COLO829 (cell line): ENCODE data around the gene RETREG1.
"Not testable (repeated sequence)": the region's sequence is repeated elsewhere in the genome, so short reads cannot be mapped to it uniquely, and the experiment has no call there.

Experiments used
- DNase-seq: peaks from one replicate; pipeline ENCODE4 v3.0.0; 2012; ENCODE audit warnings: low spot score

The RETREG1 gene

DNA sequence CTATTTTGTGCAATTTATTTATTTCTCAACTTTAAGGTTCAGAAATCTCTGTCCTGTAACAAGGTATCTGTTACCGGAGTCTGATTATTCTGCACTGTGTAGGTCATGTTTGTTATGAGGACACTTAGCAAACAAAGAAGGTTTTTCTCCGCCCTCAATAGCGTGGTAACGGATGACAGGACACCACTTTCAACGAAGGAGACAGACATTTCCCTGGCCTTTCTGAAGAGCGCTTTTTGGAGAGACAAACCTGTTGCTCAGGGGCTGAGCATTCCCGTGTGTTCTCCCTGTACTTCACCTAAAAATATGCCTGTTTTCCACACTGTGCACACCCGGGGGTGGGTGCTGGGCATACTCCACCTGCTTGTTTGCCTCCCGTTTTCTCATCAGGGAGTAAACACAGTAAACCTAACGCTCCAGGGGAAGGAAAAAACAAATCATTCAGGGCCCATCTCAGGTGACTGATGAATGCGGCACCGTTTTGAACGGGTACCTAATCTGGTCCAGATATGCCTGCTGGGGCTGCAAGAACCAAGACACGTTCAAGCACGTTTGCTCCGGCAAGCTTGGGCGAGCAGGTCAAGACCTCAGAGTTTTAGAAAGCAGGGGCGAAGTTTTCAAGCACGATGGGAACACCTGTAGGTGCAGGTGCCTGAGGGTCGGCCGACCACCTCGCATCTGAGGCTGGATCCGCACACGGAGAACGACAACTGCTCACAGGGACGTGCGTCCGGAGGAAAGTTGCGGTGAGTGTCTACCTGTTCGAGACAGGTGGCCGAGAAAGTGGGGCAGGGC, 859 bp downstream of the RETREG1 start:
- DNase-seq: no peak

DNA sequence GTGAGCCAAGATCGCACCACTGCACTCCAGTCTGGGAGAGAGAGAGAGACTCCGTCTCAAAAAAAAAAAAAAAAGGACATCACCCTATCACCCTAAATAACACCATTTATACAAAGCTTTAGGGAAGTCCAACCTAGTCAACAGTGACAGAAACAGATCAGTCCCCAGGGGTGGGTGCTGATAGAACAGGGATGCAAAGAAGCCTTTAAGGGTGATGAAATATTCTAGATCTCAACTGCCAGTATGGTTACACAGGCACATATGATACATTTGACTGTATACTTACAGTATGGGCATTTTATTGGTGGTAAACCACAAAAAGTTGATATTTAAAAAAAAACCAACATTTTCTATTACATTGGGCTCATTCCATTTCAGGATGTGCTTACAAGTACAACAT, 4.8 kb downstream of the RETREG1 start:
- DNase-seq: no peak

DNA sequence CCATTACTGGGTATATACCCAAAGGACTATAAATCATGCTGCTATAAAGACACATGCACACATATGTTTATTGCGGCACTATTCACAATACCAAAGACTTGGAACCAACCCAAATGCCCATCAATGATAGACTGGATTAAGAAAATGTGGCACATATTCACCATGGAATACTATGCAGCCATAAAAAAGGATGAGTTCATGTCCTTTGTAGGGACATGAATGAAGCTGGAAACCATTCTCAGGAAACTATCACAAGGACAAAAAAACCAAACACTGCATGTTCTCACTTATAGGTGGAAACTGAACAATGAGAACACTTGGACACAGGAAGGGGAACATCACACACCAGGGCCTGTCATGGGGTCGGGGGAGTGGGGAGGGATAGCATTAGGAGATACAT, 5.9 kb downstream of the RETREG1 start:
- DNase-seq: not testable (repeated sequence)

DNA sequence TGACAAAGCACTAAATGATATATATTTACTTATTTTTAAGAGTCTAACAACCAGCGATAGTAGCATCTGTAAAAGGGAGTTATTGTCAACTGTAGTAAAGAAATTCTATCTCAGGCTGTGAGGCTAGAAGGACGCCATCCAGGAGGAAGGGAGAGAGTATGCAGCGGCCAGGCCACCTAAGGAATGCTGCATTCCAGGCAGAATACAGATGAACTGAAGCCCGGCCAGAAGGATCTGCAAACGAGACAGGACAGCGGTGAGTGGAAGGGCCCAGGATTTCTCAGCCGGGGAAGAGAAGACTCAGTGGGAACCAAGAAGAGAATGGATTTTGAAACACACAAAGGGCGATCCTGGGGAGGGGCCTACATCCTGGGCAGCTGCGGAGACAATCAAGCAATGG, 7.4 kb downstream of the RETREG1 start:
- no peak for DNase-seq

DNA sequence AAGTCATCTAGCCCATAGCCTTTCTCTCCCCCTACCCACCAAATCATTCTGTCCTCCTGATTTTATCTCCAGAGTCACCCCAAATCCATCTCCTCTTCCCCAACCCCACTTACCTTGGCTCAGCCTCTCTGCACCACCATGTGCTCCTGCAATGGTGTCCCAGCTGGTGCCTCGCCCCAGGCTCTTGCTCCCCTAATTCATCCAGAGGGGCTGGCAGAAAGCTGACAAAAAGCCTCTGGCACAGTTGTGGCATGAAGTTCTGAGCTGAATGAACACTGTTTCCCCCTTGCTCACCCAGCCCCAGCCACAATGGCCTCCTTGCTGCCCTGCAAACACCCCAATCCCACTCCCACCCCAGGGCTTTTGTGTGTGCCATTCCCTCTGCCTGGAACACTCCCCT, 10.2 kb downstream of the RETREG1 start:
- DNase-seq: no peak

DNA sequence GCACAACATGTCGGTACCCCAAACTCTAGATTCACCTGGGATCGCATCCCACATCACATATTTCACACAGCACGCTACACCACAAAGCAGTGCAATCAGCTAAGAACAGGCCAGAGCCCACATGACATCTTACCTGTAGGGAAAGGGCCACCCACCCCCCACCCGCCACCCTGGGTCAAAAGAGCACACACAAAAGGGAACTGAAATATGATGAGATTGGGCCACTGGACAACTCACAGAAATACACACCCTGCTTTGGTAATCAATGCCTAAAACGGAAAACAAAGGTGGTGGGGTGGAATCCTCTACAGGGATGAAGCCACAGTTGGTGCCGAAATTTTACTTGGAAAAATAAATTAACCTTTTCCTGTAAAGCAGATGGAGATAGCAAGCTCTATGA, 13.1 kb downstream of the RETREG1 start:
- DNase-seq: no peak

DNA sequence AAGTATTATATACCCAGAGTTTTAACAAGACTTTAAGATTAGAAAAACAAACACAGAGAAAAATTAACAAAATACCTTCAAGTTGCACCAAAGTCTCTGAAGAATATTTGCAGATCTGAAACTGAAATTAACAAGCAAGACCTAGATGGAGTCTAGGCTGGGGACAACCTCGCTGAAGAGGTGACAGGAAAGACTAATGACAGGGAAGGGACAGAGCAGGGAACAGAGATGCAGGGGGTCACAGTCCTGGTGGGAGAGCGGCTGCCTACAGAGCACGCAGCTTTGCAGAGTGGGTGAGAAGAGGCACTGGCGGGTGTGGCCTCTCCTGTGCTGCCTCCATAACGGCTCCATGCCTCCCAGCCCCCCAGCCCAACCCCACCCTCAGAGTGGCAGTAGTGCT, 13.5 kb downstream of the RETREG1 start:
- no peak for DNase-seq

- DNase-seq: no peak
Measured at GRCh38 chr5:16602182-16602581, 14.6 kb downstream of the RETREG1 start.

DNA sequence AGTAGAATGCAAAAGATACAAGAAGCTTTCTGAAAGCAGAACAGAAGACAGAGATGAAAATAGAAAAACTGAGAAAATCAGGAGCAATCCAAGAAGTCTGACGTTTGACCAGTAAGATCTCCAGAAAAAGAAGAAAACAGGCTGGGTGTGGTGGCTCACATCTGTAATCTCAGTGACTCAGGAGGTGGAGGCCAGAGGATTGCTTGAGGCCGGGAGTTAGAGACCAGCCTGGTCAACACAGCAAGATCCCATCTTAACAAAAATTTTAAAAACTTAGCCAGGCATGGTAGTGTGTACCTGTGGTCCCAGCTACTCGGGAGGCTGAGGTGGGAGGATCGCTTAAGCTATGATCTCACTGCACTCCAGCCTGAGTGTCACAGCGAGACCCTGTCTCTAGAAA, 15.9 kb downstream of the RETREG1 start:
- no peak for DNase-seq

GRCh38 chr5:16600397-16600796, 16.4 kb downstream of the RETREG1 start:
- DNase-seq: no peak

GRCh38 chr5:16597946-16598694, 18.7 kb downstream of the RETREG1 start:
- DNase-seq: no peak

GRCh38 chr5:16596581-16596940, 20.2 kb downstream of the RETREG1 start:
- DNase-seq: no peak

DNA sequence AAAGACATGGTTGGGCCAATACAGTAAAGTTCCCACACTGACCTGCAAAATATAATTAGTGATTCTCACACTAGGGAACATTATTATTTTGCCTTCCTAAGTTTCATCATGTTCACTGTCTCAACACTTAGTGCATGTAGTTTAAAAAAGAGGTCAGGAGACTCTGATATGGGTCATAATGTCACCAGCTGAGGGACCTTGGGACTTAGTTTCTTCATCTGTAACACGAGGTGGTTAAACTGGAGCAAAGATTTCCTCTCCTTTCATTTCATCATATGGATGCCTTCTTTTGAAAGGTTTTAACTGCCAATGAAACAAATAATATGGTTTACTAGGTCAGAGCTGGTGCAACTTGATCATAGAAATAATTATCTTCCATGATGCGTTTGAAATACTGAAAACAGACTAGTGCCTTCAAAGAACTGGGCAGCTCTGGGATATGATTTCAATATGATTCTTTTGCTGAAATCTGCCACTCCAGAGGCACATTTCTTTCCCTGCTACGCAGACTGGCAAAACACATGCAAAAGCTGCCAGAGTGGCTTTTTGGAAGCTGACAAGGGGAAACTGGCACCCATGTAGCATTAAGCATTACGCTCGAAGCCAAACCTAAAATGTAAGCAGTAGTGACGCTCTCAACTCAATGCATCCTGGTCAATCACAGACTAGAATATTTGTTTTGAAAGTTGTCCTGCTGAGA, 20.8 kb downstream of the RETREG1 start:
- DNase-seq: no peak

DNA sequence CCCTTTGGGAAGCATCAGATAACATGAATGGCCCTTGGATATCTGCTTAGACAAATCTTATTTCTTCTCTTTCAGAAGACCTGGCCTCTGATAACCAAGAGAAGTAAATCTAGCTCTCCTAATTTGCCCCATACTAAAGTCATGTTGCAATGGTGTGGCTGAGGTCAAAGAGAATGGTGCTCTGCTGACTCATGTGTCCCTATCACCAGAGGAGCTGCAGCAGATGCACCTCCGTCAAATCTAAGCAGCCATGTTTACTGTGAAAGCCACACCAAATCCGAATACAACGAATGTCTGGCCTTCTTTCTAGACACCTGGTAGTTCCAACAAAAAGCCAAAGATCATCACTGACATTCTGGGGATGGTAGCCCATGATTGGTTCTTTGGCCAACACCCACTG, 23.2 kb downstream of the RETREG1 start:
- DNase-seq: no peak

DNA sequence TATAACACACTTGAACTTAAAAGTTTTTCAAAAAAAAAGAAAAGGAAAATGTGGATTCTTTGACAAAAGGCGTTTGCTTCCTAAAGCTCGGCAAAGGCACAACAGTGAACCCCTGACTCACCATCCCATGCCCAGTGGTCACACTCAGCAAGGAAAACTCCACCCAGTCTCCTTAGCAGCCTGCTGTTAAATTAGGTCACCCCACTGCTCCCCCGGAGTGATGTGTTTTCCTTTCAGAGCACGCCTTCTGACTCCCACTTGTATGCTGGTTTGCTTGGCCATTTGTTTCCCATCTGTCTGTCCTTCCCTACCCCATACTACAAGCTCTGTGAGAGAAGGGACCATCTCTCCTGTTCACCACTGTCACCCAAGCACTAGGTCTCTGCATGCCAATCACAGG, 23.8 kb downstream of the RETREG1 start:
- DNase-seq: no peak

DNA sequence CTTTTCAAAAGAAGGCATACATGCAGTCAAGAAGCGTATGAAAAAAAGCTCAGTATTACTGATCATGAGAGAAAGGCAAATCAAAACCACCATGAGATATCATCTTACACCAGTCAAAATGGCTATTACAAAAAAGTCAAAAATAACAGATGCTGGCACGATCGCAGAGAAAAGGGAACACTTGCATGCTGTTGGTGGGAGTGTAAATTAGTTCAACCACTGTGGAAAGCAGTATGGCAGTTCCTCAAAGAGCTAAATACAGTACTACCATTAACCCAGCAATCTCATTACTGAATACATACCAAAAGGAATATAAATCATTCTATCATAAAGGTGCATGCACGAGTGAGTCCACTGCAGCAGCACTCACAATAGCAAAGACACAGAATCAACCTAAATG, 24.5 kb downstream of the RETREG1 start:
- DNase-seq: no peak

DNA sequence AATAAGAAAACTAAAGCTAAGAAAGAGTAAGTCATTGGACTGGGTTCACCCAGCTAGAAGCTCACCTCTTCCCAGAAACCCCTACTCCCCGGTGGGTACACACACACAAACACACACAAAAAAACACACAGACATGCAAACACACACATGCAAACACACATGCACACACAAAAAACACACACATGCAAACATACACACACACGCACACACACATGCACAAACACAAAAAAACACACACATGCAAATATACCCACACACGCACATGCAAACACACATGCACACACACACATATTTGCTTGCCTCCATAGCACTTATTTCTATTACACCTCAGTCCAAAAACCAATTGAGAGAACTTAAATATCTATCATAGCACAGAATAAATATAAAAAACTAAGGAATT, 26.1 kb downstream of the RETREG1 start:
- DNase-seq: no peak

DNA sequence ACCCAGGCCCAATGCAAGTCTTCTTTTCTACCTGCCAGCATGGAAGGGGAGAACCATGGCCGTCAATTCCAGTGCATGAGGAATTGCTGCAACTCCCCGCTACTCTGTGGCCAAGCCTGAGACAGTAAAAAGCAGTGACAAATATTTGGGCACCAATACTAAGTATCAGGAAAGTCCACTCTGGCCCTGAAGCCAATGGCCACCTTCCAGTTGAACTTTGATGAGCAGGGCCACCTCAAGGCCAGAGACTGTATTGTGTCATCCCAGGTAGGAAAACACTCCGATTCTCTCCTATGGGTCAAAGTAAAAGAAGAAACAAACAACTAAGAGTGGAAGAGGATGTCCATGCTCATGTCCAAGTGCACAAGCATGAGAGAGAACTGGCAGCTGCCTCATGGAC, 27.1 kb downstream of the RETREG1 start:
- DNase-seq: no peak

GRCh38 chr5:16588434-16589214, 28.2 kb downstream of the RETREG1 start:
- DNase-seq: no peak

GRCh38 chr5:16586556-16586955, 30.2 kb downstream of the RETREG1 start:
- DNase-seq: no peak

DNA sequence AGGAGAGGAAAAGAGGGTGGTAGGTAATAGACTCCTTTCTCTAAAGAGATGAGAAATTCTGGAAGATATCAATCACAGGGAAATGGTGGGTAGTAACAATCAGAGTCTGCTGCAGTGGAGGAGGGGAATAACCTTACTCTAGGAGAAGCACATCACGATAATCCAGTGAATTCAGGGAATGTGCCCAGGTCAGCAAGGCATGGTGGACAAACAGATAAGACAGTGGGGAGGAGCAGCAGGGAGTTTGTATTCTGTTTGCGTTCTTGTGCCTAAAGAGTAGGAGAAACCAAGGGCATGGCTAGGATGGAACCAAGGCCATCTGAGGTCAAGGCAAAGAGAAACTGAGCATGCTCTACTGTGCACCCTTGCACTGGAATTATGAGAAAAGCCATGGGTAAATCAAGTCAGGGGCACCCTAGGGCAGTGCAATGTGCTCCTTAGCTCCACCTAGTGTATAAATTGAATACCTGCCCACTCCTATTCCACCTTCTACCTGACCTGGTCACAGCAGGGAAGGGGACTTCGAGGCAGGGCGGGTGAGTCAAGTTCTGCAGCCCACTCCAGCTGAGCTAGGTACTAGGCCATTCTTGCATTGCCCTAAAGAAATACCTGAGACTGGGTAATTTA, 31.6 kb downstream of the RETREG1 start:
- no peak for DNase-seq

GRCh38 chr5:16582081-16582480, 34.7 kb downstream of the RETREG1 start:
- no peak for DNase-seq
